GF-D8 (cell line): Measurements from ENCODE around the gene NIN.
"Not testable (repeated sequence)": the region's sequence is repeated elsewhere in the genome, so short reads cannot be mapped to it uniquely, and the experiment has no call there.

Source experiments
- DNase-seq: peaks from one replicate; lab custom pipeline; 2025; lab: John Stamatoyannopoulos, UW

The NIN gene

GRCh38 chr14:50837850-50838470 is 7.0 kb upstream of the NIN start:
- no peak for DNase-seq

- no peak for DNase-seq
Observed at GRCh38 chr14:50837271-50837670, 6.3 kb upstream of the NIN start.

GRCh38 chr14:50836515-50836914 is 5.6 kb upstream of the NIN start:
- no peak for DNase-seq

DNA sequence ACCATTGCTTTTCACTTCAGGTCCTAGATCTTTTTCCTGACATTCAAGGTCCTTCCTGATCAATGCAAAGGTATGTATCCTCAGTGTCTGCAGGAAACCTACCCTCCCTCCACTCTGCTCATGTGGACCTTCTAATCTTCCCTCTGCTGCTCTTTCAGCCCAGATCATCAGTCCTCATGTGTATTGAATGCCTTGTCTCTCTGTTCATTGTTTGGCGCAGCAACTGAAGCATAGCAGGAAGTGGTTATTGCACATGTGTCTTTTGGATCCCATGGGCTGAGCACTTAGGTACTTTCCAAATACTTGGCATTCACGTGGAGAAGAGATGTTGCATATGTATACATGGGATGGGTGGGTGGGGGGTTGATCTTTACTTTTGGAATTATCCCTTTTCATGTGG is 4.3 kb upstream of the NIN start:
- DNase-seq: peak; percentile 65

GRCh38 chr14:50834802-50835276 is 3.9 kb upstream of the NIN start:
- no peak for DNase-seq

DNA sequence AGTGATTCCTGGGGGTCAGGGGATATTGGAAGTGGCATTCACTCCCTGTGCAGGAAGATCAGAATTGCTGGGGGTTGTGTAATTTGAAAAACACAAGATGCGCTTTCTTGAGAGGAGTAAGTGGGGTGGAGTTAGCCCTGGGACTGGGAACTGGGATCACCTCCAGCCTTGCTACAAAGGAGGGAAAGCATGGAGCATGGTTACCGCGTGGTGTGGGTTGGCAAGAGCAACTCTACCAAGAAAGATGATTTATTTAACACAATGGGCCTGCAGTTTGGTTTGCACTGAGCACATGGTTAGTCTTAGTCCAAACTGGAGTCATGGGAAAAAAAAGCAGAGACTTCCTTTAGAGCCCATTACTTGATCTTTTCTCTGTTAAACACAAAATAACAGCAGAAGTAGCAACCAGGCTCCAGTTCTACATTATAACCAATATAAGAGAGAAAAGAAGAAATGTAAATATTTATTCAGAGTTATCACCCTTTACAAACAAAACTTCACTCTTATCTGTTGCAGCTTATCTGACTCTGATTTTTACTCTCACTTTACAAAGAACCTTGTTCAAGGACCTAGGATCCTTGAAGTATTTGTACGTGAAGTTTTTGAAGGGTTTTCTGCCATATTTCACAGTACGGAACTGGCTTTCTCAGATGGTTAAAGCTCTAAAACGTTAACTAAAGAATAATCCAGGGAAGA is 2.1 kb upstream of the NIN start:
- no peak for DNase-seq

GRCh38 chr14:50831726-50832168 is 785 bp upstream of the NIN start:
- DNase-seq: no peak

- peak; percentile 39 for DNase-seq
Observed at GRCh38 chr14:50830044-50830931, 674 bp downstream of the NIN start.

DNA sequence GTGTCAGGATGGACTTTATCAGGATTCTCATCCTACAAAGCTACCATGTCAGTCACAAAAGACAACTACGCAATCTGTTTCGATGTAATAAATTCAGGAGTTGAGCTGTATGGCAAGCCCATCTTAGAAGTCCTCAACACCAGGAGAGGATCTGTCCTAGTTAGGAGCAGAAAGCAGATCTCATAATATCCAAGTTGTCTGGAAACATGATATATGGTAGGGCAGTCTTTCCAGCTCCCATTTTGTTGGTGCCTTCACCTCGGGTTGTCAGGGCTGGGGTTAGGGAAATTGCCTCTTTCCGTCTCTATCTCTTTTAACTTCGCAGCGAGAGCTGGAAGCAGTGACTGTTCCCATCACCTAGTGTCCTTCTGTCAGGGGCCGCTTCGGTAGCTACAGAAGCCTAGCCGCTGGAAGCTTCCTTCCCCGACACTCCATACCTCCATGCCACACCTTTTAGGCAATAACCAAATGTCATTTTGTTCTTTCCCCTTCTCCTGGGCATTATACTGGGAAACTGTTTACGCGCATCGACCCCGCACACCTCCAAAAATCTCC is 1.4 kb downstream of the NIN start:
- DNase-seq: no peak

DNA sequence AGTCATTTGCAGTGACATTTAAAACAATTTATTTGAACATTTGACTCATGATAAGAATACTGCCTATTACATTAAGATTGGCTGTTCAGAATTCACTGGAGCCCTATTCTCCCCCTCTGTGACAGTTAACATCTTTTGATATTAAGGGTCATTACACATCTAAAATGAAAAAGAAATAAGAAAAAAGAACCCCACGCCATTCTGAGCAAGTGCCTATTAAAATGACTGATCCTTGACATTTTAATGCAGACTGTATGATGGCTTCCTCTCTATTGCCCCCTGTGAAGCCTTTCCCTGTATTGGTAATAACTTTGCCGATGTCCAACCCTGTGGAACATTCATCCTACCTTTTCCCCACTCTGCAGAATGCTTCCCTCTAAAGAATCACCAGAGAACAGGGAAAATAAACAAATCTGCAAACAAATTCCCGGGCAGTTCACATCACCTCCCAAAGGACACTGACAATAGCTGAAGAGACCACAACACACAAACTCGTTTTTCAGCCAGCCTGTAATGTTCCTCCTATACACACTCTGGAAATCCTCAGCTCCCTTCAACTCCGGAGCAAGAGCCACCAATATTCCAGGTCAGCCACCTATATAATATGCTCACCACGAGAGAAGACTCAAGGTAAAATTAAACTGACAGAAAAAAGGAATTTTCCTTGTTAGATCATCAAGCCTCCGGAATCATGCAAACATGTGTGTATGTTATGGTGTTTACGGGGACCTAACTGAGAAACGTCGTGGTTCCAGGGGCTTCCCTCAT is 2.1 kb downstream of the NIN start:
- DNase-seq: no peak

GRCh38 chr14:50826681-50827080 is 4.3 kb downstream of the NIN start:
- DNase-seq: no peak

- DNase-seq: no peak
Observed at GRCh38 chr14:50825307-50825706, 5.7 kb downstream of the NIN start.

DNA sequence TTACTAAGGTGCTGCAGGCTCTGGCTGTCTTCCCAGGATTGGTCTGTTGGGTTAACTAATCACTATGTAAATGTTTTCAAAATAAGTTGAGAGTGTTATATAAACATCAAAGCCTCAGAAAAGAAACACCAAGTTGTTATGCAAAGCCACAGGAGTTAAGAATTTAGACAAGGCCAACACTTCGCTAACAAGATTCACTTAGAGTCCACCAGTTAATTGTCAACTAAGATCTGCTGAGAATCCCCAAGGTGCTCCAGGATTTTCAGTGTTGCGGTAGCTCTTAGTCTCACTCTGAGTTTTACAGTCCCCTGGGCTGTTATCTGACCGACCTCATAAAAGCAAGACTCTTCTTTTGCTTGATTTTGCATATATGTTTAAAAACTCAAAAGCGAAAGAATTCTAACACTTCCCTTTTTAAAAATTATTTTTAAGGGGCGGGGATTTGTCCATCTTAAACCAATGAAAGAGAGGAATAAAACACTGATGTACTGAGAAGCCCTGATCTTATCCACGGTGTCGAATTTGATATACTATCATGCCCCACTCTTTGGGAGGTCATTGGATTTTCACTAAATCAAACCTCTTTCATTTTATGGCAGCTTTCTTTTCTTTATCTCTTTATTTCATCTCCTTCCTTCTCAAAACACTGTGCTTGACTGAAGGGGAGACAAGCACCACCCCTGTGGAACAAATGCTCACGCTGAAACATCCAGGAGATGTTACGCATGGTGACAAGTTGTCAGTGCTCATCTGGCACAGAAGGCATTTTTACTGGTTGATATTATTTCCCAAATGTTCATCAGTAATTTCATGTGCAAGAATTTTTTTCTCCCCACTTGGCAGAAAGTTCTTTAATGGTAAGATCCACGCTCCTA is 7.0 kb downstream of the NIN start:
- no peak for DNase-seq

- DNase-seq: no peak
Observed at GRCh38 chr14:50823051-50823761, 7.8 kb downstream of the NIN start.

DNA sequence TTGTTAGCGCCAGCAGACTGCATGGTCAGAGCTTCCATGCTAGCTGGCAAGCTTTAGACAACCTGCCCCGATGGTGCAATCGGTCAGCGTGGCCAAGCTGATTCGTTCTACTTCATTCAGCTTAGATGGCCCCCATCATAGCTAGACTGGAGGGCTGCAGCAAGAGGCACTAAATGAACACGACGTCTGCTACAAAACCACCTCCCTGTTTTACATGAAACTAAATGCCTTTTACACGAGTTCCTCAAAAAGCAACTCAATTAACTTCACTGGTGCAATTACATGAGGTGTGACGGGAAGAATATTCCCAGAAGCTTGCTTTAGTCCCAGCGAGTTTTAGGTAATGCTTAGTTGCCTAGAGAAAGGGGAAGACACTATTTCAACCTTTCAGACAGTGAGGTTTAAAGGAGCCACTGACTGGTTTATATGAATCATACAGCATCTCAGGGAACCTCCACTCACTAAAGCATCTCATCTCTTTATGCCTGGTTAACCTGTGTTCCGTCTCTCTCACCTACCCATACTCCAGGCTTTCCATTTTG is 8.4 kb downstream of the NIN start:
- DNase-seq: no peak

DNA sequence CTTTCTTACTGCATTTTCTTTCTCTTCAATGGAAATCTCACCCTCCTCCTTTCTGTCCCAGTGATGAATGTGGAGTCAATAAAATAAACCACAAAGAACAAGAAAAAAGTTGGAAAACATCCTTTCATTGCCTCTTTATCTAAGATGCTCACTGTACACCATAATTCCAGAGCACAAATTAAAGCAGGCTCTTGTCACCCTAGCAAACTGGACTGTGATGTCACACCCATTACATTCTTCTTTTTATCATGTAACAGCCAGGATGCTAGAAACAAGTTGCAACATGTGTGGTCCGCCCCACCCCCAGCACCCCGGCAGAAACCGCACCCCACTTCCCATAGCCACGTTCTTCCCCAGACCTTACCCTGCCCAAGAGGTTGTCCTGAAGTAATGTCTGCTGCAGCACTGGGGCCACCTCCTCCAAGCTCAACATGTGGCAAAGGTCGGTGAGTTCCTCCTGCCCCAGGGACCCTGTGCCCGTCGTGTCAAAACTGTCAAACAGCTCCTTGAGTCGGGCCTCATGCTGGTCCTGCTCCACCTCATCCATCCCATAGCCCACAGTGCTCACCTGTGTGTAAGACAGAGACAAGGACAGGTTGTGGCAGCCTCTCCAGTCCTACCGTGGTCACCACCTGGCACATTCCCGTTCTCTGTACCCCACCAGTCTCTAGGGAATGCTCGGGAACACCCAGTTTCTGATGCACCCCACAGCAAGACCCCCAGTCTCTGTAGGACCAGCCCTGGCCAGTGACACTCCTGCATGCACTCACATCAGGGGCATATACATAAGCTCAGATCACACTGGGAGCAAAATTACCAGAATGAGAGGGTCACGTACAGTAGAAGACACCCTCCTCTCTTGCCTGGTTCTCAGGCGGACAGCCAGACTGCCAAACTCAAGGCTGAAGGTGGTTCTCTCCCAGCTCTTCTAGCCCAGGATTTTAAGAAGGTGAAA is 9.2 kb downstream of the NIN start:
- peak; percentile 78 for DNase-seq

DNA sequence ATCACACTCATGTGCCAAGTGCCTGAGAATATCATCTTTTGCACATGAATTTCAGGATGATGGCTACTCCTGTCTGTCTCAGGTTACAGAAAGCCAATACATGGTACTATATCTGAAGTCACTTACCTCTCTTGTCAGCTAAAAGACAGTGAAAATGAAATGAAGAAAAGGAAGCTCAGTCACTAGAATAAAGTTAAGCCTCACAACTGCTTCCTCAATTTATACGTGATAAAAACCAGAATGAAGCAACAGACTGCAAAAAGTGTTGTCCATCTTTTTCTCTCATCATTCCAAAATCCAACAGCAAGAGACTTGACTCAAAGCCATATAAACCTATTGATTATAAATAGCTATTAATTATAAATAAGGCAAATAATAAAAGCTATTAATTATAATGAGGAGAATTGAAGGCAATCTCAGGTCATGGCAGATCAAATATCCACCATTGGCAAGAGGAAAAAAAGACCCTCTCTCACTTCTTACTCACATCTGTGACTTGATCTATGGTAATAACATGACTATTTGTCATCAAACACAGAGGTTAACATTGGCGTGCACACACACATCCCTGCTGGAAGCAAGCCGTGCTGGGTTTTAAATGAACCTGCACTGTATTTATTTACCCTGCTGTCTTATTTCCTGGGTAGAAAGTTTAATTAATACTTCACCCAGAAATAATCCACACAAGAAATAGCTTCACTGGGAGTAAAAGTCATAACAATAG is 10.0 kb downstream of the NIN start:
- peak; percentile 20 for DNase-seq

GRCh38 chr14:50819303-50819702 is 11.7 kb downstream of the NIN start:
- DNase-seq: not testable (repeated sequence)
